RWPE1 (cell line): ENCODE measurements around the gene NAT8L.

Experiments used
- CTCF ChIA-PET: fragments of 350-600 bp; sonication (Branson Sonifier 250); formaldehyde crosslinking; extraction: SDS; loops from one replicate; lab custom pipeline; 2021; lab: Yijun Ruan, JAX
- POLR2A ChIA-PET: fragments of 400-600 bp; formaldehyde crosslinking; extraction: SDS; loops from one replicate; lab custom pipeline; 2020; ENCODE audit warnings: antibody characterized with exemption; ENCODE audit not compliant: low non-redundant PET; lab: Yijun Ruan, JAX
- DNase-seq: peaks from one replicate; pipeline ENCODE4 v3.0.0; 2012; ENCODE audit warnings: low spot score
- H3K27ac ChIP-seq: fragments of 450-650 bp; 2 replicates; pipeline ENCODE4 v1.5.1; 2017
- TF ChIP-seq, protein P1 (sequence below): fragments of 450-650 bp; conservative IDR thresholded peaks from 2 replicates; pipeline ENCODE4 v1.5.1; 2017; ENCODE audit warnings: low read depth, mild to moderate bottlenecking

Gene NAT8L

DNA sequence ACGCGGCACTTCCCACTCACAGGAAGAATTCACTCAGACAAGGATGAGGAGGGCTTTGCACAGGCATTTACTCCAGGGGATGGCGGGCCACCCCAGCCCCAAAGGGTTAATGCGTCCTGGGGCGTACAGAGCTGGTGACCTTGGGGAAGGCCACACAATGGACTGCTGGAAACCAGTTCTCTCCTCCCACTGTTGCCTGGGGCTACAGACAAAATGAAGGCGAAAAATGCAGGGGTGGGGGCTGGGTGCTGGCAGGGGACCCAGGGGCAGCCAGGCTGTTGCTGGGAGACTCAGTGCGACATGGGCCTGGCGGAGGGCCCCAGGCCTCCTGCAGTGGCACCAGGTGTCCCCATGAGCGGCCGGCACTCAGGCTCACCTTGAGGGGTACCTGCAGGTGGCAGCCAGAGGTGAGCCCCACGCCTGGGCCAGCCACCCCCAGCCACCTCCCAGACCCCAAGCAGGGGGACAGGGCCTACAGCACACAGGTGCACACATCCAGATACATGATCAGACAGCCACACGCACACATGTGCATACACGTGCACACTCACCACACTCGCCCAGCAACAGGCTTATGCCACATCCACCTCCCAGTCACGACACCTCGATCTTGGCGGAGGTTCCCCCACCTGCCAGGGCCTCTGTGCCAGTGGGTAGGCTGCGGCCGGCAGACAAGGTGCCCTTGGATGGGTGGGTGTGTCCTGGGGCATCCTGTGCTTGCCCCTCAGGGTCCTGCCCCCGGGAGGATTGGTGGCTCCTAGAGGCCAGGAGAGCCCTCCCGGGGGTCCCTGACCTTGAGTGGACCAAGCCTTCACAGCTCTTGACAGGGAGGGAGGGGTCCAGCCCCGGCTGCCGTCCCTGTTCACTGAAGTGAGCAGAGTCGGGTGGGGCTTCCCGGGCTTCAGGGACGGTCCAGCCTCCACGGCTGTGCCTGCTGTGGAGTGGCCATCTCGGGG lies 13.1 kb downstream of the NAT8L start:
- ChIA-PET CTCF (no interaction called here), POLR2A (no interaction called here)
- no peak for DNase-seq
- TF ChIP-seq, protein P1, sequence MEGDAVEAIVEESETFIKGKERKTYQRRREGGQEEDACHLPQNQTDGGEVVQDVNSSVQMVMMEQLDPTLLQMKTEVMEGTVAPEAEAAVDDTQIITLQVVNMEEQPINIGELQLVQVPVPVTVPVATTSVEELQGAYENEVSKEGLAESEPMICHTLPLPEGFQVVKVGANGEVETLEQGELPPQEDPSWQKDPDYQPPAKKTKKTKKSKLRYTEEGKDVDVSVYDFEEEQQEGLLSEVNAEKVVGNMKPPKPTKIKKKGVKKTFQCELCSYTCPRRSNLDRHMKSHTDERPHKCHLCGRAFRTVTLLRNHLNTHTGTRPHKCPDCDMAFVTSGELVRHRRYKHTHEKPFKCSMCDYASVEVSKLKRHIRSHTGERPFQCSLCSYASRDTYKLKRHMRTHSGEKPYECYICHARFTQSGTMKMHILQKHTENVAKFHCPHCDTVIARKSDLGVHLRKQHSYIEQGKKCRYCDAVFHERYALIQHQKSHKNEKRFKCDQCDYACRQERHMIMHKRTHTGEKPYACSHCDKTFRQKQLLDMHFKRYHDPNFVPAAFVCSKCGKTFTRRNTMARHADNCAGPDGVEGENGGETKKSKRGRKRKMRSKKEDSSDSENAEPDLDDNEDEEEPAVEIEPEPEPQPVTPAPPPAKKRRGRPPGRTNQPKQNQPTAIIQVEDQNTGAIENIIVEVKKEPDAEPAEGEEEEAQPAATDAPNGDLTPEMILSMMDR = no peak
- no peak overlapping the region for H3K27ac ChIP-seq

DNA sequence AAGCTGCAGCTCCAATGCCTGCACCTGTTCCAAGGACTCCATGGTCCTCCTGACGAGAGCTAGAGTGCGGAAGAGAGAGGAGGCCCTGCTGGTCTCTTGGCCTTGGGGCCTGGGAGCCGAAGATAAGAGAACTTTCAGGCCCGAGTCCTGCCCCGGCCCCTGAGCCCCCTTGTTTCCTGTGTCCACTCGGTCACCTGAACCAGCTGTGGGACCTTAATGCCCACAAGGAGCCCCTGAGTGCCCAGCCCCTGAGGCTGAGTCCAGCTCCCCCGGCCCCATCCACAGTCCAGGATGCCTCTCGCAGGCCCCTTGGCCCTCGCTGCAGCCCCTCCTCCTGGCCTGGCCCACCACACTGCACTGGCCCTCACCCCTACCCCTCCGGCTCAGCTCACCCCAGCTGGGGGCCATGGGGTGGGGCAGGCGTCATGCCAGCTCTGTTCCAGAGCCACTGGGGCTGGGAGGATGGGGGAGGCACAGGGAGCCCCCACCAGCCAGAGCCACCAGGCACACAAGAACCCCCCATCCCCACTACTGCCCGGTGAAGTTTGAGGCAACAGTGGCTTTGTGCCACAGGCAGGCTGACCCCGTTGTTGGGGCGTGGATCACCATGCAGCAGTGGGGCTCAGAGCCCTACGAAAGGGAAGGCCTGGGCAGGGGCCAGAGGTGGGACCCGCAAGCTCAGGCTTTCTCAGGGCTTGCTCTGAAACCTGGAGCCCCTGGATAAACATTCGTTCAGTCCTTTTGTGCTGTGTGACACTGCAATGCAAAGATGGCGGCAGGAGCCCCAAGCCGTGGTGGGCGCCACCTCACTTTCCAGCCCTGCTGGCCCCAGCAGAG lies 14.1 kb downstream of the NAT8L start:
- H3K27ac ChIP-seq = no peak overlapping the region
- CTCF ChIA-PET = no interaction called here
- TF ChIP-seq, protein P1 = no peak
- DNase-seq = no peak
- POLR2A ChIA-PET = no interaction called here

DNA sequence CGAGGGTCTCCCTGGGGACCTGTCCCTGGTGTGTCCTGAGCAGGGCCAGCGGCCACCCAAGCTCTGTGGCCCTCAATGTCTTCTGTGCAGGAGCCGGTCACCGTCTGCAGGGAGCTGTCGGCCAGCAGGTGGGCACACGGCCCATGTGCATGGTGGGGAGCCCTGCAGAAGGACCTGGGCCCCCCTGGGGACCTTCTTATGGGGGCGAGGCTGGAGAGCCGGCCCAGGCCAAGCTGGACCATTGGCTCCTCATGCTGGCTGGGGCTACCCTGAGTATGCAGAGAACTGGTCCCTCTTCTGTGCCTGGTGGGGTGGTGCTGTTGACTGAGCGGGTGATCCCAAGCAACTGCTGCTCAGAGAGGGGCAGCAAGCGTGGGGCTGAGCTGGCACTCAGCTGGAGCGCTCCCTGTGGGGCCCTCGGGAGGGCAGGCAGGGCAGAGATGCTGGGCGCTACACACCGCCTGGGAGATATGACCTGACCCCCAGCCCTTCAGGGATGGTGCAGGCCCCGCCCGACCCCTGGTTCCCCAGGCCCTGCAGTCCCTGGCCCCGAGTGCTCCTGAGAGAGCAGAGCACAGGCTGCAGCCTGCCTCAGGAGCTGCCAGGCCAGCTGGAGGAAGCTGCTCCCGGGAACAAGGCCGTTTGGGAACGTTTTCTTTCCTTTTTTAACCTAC lies 14.8 kb downstream of the NAT8L start:
- TF ChIP-seq, protein P1 = no peak
- no peak for DNase-seq
- ChIA-PET POLR2A (no interaction called here), CTCF (interaction anchor here (1.1 kb wide), 1 partner anchor 9 kb away, joined by 6 read pairs; no protein-coding TSS in a partner anchor)
- H3K27ac ChIP-seq = no peak overlapping the region

DNA sequence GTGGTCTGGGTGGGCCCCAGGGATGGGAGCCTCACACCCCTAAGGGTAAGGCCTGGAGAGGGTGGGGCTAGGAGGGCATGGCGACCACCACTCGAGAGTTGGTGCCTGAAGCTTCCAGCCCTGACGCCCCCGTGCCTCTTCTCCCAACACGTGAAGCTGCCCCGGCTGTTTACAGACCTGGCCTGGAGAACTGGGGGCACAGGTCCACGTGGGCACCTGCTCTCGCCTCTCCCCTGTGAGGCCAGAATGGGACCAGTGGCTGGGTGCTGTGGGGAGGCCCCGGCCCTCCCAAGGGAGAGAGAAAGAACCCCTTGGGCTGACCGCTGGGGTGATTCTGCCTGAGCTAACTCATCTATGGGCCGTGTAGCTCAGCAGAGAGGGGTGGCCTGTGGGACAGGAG lies 15.5 kb downstream of the NAT8L start:
- POLR2A ChIA-PET = no interaction called here
- TF ChIP-seq, protein P1 = no peak
- DNase-seq = no peak
- CTCF ChIA-PET = interaction anchor here (1.1 kb wide), 1 partner anchor 8 kb away, joined by 6 read pairs; no protein-coding TSS in a partner anchor
- no peak overlapping the region for H3K27ac ChIP-seq

DNA sequence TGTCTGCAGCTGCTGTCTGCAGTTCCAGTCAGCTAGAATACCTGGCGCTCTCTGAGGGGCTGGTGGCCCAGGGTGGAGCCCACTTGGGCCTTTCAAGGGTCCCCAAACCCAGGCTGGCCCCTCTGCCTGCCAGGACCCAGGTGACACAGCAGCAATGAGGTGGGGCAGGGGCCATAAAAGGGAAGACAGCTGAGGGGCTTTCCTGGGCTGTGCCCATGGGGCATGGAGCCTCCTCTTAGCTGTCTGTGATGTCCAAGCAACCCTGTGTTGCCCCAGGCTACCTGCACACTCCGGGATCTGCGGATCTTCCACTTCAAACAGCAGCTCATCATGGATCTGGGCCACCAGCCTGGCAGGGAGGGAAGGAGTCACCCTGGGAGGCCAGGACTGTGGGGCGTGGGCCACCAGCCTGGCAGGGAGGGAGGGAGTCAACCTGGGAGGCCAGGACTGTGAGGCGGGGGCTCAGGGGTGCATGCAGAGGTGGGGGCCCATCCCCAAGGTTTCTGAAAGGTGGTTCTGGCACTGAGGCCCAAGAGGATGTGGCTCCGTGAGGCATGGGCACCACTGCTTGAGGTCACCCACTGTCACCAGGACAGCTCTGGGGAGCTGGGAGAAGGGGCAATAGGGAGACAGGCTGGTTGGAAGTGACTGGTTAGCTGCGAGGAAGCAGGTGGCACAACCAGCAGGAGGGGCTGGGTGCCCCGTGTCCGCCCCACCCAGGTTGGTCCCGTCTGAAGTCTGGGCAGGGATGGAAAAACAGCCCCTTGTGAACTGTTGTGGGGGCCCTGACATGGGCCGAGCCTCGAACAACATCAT lies 16.3 kb downstream of the NAT8L start:
- TF ChIP-seq, protein P1 = no peak
- CTCF ChIA-PET = no interaction called here
- DNase-seq = no peak
- POLR2A ChIA-PET = no interaction called here
- H3K27ac ChIP-seq = no peak overlapping the region
